Stimulated activated CD4-positive, alpha-beta T cell treated with anti-CD3 and anti-CD28 coated beads, Interleukin-1b, Interleukin-23, amount 100 ng/mL, for 1 hour (primary cell): ENCODE measurements around the gene SH2D1B.

Experiments used
- DNase-seq, 2 donors: peaks; one replicate each; pipeline ENCODE4 v3.0.0-alpha.2; 2020; ENCODE audit warnings: low read depth in 2 of 2

The SH2D1B gene

DNA sequence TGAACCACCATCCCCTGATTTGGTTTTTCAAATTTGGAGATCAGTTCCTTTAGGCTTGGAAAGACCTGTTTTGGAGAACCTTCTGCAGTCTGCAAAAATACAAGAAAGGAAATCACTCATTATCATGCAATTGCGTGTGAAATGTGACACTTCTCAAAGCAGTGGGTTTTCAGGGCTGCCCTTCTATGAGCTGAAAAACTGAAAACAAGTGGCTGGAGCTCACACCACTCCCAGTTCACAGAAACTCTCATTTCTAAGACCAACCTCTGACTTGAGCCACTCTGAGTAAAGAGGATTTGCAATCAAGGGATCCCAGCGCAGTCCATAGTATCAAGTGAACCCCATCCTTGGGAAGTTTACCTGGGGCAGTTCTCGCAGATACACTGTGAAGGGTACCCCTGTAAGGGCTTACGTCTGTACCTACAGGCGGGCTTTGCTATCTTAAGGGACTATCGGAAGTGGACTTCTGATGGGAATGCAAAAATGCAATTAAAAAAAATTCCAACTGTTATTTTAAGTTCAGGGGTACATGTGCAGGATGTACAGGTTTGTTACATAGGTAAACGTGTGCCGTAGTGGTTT is 12.8 kb downstream of the SH2D1B start:
- no peak for DNase-seq

DNA sequence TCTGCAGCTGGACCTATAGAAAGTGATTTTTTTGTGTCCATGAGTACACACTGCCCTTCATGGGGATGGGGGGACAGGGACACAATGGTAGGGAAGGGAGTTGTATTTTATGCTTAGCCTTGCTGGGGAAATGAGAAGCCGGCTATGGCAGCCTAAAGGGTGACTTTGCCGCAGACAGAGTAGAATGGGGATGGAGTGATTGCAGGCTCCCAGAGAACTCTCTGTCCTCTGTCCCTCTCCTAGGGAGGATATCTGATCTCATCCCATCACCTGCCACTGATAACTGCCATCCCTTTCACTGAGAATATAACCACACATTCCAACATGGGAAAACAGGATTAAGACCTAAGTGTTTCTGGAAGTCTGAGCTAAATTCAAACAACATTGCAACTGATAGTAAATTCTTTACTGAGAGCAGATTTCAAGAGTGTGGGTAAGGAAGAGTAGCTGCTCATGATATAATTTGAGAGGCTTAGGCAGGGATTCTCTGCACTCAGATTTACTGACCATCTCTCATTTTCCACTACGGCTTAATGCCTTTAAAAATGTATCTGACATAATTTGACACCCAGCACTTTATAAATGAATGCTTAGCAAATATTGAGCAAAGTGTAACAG is 13.9 kb downstream of the SH2D1B start:
- DNase-seq: no peak

DNA sequence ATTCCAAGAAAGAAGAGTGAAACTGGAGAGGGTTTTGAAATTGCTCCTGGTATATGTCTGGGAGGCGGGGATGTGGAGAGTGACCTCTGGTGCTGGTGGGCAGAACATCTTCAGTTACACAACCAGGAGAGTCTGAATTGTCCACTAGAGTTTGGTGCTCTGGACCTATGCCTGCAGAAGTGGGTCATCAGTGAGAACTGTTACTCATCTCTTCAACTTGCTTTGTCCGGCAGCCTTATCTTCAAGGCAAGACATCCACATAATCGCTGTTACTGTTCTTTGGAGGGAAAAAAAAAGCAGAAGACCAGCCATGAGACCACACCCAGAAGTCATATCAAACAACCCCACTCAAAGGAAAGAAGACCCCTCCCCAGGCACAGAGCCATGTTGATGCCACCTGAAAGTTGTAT is 14.9 kb downstream of the SH2D1B start:
- DNase-seq: no peak

DNA sequence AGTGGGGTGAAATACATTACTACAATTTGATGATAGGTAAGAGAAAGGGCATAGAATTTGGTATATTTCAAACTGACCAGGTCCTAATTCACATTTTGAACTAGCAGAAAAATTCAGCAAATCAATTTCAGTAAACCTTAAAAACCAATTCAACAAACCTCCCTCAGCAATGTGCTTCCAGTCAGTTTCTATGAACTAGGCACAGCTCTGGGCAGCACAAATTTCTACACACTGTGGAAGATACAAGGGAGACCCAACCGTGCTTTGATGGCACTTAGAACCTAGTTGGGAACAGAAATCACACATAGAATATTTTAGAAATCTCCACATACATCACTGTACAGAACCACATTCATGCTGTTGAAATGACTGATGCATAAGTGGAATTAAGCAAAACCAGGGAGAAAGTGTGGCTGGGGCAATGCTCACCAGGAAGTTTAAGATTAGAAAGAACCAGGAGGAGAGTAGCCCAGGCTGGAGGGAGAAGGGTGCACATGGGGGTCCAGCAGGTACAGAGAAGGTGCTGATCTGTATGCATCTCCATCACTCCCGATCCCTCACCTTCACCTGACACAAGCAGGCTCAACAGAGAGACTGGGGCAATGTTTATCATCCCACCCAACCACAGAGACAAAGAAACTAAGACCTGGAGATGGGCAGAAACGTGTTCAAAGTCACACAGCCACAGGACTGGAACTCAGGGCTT is 15.6 kb downstream of the SH2D1B start:
- no peak for DNase-seq

DNA sequence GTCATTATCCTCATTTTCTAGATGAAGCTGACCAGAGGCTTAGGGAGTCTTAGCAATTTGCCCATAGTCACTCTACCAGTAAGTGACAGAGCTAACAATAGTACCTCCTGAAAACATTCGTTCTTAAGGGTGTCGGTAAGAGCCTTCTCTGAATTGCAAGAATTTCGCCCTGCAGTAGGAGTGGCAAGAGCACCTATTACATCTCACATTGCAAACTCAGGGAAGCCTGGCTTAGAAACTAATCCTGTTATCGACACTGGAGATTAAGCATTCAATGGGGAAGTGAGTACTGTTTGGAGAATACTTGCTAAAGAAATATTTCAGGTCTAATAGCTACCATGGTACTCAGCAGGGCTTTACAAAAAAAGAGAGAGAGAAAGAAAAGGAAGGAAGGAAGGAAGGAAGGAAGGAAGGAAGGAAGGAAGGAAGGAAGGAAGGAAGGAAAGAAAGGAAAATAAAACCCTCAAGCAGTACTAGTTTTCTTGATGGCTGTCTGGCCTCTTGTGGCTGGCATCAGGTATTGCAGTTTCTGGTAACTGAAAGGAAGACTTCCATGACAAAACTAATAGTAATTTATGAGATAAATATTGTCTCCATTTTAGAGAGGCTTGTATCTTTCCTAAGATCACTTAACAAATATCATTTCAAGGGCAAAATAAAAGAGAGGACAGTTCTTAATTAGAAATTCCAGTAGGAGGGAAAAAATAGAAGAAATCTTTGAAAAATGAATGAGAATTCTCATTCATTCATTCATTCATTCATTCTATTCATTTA is 20.0 kb downstream of the SH2D1B start:
- no peak for DNase-seq

DNA sequence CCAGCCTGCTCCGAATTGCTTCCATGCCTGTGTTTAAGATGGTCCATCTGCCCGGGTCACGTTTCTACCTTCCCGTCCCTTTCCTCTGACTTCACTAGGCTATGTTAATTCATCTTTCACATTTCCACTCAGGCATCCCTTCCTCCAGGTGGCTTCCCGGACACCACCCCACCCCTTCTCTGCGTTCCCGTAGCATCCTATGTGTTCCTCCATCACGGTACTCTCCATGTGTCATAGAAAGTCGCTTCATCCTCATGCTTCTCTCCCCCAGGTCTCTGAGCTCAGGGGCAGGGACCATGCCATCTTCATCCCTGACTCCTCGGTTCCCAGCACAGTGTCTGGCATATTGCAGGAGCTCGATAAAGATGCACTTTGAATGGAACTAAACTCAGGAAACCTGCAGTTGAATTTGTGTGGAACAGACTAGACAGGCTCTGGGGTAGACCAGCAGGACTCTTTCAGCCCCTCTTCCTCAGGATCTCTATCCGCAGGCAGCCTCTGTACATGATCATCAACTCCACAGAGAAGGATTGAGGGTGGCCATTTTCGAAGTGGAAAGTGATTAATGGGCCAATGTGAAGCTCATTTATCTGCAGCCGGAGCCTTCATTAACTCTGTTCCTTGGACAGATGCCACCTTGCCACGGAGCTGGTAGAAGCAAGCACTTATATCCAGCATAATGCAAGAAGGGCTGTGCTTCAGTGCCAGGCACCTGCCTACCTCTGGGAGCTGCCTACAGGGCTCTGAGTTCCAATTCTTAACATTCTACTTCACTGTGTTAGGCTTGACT is 21.3 kb downstream of the SH2D1B start:
- DNase-seq: no peak

DNA sequence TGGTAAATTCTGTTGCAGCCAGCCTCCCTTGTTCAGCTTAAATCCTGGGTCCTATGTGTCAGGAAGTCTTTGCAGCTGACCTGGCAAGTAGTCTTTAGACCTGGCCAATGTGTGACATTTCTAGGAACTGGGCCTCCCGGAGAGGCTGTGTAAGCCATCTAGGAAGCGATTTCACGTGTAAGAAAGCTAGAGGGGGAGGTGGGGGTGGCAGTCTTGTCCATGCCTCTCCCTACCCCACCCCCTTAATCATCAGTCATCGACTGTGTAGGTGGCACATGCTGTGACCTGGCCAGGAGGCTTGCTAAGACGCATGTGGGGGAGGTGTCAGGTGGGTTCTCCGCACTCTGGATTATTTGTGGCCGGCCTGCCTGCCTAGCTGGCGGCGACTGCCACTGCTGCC is 22.0 kb downstream of the SH2D1B start:
- DNase-seq: no peak

DNA sequence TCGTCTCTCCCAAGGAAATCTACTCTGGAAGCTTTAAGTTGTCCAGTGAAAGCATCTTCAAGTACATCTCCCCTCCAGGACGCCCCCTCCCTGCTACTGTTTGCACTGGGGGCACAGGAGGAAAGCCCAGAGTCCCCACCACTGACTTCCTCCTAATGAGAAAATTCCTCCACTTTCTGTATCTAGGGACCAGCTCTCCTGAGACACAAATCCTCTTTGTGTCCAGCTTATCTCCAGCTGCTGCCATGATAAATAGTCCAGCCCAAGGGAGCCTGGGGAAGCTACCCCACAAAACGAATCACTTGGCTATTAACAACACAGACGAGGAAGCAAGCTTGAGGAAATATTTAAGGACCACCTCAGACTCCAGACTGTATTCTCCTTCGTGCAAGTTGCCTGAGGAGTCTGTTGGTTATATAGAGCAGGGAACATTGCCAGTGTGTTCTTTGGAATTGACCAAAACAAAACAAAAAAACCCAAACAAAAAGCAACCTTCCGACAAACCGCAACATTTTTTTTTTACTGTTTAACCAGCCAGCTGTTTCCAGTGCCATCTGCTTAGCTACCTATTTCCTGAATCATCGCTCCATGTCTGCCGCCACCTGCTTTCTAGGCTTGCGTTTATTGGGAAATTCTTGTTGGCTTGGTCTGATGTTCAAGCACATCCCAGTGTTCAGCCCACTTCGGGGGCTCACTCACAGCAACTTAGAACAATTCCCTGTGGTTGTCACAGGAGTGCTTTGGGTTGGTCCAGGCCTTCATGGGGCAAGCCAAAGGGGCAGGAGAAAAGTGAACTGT is 22.7 kb downstream of the SH2D1B start:
- DNase-seq: no peak

DNA sequence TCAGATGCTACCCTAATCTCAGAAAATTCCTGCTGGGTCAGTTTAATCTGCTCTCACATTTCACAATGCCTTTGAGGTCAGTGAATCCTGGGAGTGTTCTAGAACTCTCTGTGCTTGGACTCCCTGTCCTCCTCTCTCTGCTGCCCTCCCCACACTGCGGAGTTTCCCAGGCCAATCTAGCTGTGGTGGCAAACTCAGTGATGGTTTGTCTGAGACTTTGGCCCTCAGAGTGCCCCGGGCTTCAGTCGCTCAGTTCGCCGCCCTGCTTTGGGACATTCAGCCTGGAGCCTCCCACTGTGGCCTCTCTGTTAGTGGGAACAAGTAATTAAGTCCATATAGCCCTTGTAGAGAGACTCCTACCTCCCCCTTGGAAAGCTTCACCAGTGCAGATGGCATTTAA is 23.3 kb downstream of the SH2D1B start:
- DNase-seq: no peak

DNA sequence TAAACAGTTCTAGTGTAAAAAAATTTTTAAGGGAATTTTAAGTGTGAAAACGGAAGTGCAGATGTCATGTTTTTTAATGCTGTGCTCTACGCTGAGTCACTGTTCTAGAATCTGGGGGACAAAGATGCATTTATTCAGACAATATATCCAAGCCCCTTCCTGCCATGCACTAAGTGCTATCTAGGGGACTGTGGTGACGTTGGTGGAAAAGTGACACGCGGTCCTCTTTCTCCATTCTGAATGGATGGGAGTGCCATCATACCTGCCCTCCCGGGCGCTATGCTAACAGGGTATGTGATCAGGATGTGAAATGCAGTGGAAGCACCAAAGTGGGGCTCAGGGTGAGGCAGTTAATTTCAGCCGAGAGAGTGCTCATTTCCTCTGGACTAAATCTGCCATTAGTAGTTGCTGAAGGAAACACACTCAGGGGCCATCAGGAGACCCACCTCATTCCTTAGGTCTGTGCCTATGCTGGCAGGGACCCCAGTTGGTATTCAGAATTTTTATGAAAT is 23.8 kb downstream of the SH2D1B start:
- DNase-seq: no peak

DNA sequence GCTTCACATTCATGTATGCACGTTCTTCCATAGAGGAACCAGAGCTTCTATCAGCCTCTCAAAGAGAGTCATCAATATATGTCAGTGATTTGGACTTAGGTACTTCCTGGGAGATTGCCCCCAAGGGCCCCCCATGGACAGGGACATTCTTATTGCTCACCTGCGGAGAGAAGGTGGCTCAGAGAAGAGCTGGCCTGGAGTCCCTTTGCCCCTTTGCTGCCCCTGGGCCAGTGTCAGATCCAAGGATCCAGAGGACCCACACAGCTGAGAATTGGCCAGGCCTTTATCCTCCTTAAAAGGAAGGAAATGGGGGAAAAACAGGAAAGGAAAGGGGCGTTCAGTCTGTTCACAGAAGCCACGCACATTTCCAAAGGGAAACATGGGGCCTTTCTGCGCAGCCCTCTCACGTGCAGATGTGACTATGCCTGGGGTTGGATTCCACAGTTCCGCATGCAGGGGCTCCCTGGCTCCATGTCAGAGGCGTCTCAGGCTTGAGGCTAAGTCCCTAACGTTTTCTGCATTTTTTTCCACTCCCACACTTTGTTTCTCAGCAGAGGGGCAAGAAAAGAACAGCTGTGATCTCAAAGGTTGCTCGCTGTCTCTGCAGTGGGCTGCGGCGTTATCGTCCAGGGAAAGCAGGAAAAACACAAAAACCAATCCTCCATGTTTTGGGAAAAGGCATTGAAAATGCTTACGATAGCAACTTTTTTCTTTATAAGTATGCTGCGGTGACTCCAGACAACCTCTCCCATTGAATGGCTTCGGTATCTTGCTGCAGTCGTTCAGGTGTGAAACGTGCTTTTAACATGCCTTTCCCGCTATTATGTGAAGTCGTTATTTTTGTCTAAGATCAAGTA is 24.5 kb downstream of the SH2D1B start:
- no peak for DNase-seq

DNA sequence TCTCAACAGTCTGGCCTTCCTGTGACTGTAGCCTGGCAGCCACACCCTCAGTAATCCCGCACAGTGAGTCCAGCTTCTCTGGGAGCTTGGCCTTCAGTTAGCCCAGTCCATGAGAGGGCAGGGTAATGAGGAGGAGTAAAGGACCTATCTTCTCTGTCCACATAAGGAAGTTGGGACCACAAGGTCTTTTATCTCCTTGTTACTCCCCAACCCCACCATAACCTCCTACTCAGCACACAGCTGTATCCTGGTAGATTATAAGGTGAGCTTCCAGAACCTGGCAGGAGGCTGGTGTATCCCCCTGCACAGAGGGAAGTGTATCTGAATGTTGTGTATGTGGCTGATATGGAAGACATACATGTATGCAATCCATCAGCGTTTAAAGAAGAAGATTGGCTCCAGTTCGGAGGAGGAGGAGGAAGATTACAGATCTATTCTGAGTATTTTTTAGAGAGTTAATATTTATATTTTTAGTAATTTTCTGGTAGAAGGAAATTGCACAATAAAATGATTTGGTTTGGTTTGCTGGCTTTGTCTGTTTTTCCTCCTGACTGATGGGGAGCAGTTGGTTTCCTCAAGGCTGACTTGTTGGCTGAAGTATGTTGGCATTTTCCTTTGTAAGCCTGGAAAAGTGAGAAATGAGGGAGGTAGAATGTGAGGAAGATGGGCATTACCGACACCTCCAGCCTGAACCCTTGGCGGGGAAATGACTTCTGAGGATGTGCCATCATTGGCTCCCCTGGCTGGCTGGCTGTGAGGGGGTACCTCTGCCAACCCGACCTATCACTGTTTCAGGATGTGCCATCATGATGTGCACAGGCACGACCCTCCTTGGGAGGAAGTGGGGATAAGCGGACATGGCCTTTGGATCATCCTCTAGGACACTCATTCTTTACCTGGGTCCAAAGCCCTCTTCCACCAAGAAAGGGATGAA is 25.4 kb downstream of the SH2D1B start:
- no peak for DNase-seq

DNA sequence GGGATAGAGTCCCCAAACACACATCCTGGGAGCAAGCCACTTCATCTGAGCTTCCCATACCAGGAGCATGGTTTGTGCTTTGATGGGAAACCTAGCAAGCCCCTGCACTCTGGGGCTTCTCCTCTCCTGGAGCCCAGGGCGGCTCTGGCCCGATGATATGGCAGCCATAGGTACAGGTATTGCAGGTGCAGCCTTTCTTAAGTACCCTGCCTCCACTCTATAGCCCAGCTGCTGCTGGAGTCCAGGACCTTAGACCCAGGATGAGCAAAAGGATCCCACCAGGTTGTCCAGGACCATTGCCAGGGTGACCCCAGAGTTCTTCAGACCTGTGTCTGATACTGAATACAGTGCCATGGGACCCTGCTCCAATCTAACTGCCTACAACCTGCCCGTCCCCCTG is 26.2 kb downstream of the SH2D1B start:
- no peak for DNase-seq

DNA sequence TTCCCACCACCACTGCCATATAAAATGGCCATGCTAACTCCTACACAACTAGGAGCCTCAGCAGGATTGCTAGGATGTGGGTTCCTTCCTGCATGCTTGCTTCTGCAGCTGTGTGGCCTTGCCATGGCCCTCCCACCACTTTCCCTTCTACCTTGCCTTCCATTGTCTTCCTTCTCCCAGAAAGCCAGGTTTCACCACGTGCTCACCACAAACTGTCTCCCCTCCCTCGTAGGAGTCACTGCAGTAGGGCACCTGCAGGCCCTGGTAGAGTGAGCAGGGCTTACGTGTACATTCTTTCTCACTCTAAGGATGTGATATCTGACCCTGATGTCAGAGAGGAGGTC is 26.7 kb downstream of the SH2D1B start:
- DNase-seq: no peak

DNA sequence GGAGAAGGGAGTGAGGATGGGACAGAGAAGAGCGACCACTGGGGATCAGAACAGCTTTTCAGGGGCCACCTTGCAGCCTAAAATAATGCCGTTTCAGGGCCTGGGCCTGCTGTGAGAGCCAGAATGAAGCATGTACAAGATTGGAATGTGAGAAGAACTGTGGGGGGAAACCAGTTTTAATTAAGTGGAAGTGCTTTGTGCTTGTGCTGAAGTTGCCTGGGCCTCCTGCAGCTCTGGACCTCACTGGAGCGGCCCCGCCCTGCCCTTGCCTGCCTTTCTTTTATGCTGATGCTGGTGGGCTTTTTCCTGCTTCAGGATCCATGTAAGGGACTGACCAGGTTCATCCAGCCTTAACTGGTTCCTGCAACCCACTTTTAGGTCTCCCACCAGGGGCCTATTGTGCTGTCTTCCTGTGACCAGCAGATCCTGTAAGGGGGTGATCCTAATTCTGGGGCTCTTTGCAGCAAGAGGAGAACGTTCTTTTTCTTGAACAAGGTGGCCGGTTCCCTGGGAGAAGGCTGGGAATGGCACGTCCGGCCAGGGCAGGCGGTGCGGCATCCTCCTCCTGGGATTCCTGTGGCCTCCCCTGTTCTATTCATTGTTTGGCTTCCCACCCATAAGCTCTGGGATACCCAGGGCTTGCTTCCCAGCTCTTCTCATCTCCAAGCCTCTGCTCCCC is 27.2 kb downstream of the SH2D1B start:
- no peak for DNase-seq

DNA sequence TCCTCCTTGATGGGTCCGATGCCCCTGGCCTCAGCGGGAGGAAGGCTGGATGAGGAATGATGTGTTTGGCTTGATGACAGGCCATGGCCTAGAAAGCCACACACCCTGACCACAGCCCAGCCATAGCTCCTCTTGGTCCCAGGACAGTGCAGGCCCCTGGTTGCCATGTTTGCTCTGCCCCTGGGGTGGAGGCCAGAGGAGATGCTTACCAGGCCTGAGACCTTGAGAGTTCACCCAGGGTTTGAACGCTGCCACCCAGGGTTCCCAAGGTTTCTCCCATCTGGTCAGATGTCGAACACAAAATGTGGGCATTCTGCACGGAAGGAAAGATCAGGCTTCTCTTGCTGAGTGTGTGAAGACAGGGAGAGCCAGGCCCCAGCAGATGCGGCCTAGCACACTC is 27.8 kb downstream of the SH2D1B start:
- no peak for DNase-seq

DNA sequence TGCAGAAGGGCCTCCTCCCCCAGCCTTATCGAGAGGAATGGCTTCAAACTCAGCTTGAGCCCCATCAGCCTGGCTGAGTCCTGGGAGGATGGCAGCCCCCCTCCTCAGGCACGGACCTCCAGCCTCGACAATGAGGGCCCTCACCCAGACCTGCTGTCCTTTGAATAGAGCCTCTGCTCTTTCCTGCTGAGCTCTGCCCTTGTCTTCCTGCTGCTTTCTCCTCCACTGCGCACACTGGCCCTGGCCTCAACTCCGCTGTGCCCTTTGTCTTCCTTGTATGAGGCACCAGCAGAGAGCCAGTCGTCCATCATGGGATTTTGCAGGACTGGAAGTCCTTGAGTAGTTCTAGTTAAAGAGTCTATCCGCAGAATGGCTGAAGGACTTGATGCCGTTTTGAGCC is 28.4 kb downstream of the SH2D1B start:
- no peak for DNase-seq

DNA sequence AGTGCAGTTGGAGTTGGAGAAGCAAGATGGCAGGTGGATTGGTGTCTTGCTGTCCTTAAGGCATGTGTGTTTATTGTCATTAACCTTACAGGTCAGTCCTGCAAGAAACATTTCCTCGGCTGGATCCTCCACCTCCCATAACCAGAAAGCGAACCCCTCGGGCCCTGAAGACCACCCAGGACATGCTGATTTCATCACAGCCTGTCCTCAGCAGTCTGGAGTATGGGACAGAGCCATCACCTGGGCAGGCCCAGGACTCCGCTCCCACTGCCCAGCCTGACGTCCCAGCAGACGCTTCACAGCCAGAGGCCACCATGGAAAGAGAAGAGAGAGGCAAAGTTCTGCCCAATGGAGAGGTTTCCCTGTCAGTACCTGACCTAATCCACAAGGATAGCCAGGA is 28.8 kb downstream of the SH2D1B start:
- DNase-seq: no peak
